HepG2 (cell line): ENCODE measurements around the gene IL1RAP. TPM values are rescaled to one million over a fixed set of nuclear protein-coding genes. Genes with fewer than 3 reads are reported as not detected.

Experiments used
- ATAC-seq: fragments of 200-7000 bp; cut with Tn5 transposase; 3 replicates; pipeline ENCODE4 v1.9.1; 2020; ENCODE audit warnings: mild to moderate bottlenecking, moderate library complexity
- BruUV-seq: library from RNA; stranded (reverse); fragments of 400-500 nt; replicated peaks from 2 replicates; lab custom pipeline; 2021; lab: Mats Ljungman, UMichigan
- CTCF ChIA-PET: fragments of 300-600 bp; formaldehyde crosslinking; extraction: SDS; loops from one replicate; lab custom pipeline; 2021; ENCODE audit warnings: low total read pairs, inconsistent platforms, low intra/inter-chr PET ratio; lab: Yijun Ruan, JAX
- POLR2A ChIA-PET: fragments of 350-600 bp; sonication (Branson Sonifier 250); formaldehyde crosslinking; loops from one replicate; lab custom pipeline; 2020; ENCODE audit warnings: antibody characterized with exemption, inconsistent platforms; lab: Yijun Ruan, JAX
- DNase-seq: peaks from one replicate; pipeline ENCODE4 v3.0.0-alpha.2; 2015; ENCODE audit warnings: low spot score
- FAIRE-seq: peaks from 3 replicates; lab custom pipeline; 2011; peaks lifted over from hg19 to GRCh38; lab: Jason Lieb, UNC
- H2AFZ ChIP-seq: one replicate; pipeline ENCODE4 v1.6.1; 2011; ENCODE audit warnings: low read length, inconsistent platforms
- H3K27ac ChIP-seq: fragments of 300-600 bp; 3 replicates; pipeline ENCODE4 v1.8.0; 2011; ENCODE audit warnings: mixed run types, mild to moderate bottlenecking, mixed read lengths, low read length, inconsistent platforms; ENCODE audit not compliant: insufficient read depth; ENCODE audit errors: extremely low read length
- H3K27me3 ChIP-seq, 2 experiments: fragments of 200-600 bp in 1 of 2; 2 replicates in 1 of 2; 3 replicates in 1 of 2; pipeline versions ENCODE4 v1.6.0 to v1.8.0; 2011; ENCODE audit warnings: low read length in 2 of 2, mild to moderate bottlenecking in 2 of 2, moderate library complexity in 2 of 2, inconsistent platforms in 1 of 2; ENCODE audit not compliant: insufficient read depth in 2 of 2, control insufficient read depth in 1 of 2
- H3K36me3 ChIP-seq, 2 experiments: fragments of 200-600 bp in 1 of 2; replicated peaks in 1 of 2; 2 replicates in 1 of 2; 3 replicates in 1 of 2; pipeline versions ENCODE4 v1.5.1 to v1.8.0; 2011; ENCODE audit warnings: low read length in 2 of 2, inconsistent platforms in 1 of 2; ENCODE audit not compliant: insufficient read depth in 2 of 2, control insufficient read depth in 1 of 2
- H3K4me1 ChIP-seq: 2 replicates; pipeline ENCODE4 v1.5.1; 2012; ENCODE audit warnings: low read length, inconsistent platforms; ENCODE audit not compliant: insufficient read depth
- H3K4me2 ChIP-seq: 2 replicates; pipeline ENCODE4 v1.6.0; 2011; ENCODE audit warnings: low read depth, low read length, inconsistent platforms
- H3K4me3 ChIP-seq, 3 experiments: fragments of 200-600 bp in 1 of 3; sonication (generic), shearing (Covaris generic) in 1 of 3; replicated peaks in 1 of 3; 2 replicates each; pipeline ENCODE4 v1.5.1; 2011 to 2016; ENCODE audit warnings: low read length in 3 of 3, inconsistent platforms in 2 of 3, low read depth in 2 of 3, mild to moderate bottlenecking in 2 of 3, control low read depth in 1 of 3, mixed read lengths in 1 of 3; ENCODE audit not compliant: insufficient read depth in 1 of 3
- H3K79me2 ChIP-seq: one replicate; pipeline ENCODE4 v1.6.1; 2011; ENCODE audit warnings: low read length, inconsistent platforms; ENCODE audit not compliant: insufficient read depth
- H3K9ac ChIP-seq: 2 replicates; pipeline ENCODE4 v1.6.0; 2011; ENCODE audit warnings: mild to moderate bottlenecking, low read depth, low read length, inconsistent platforms; ENCODE audit not compliant: insufficient read depth
- H3K9me3 ChIP-seq: 2 replicates; pipeline ENCODE4 v1.5.1; 2012; ENCODE audit warnings: mild to moderate bottlenecking, low read length
- H4K20me1 ChIP-seq: 2 replicates; pipeline ENCODE4 v1.6.0; 2011; ENCODE audit warnings: inconsistent platforms, mild to moderate bottlenecking, low read length, moderate library complexity; ENCODE audit not compliant: insufficient read depth
- MAFF ChIP-seq: IDR thresholded peaks from 2 replicates; pipeline ENCODE4 v1.6.1; 2011; ENCODE audit warnings: low read depth, low read length, improper control_type of control experiment
- MAFK ChIP-seq, 2 experiments: IDR thresholded peaks in 1 of 2; conservative IDR thresholded peaks in 1 of 2; 2 replicates each; pipeline ENCODE4 v1.6.1; 2011; ENCODE audit warnings: improper control_type of control experiment in 2 of 2, low read length in 2 of 2
- PHB2 ChIP-seq: fragments of 450-650 bp; IDR thresholded peaks from 2 replicates; pipeline ENCODE4 v1.6.1; 2018; ENCODE audit not compliant: partially characterized antibody
- RNF2 ChIP-seq: fragments of 450-650 bp; conservative IDR thresholded peaks from 2 replicates; pipeline ENCODE4 v1.6.1; 2016; ENCODE audit warnings: low read depth
- SRY ChIP-seq: sonication (generic); formaldehyde crosslinking; IDR thresholded peaks from 2 replicates; pipeline ENCODE4 v1.8.0; 2022; ENCODE audit warnings: mild to moderate bottlenecking, missing genetic modification reagents
- TAF15 ChIP-seq: fragments of 200-400 bp; formaldehyde crosslinking; IDR thresholded peaks from one replicate; pipeline ENCODE4 v1.6.1; 2018; ENCODE audit warnings: mild to moderate bottlenecking, low read depth, low read length; ENCODE audit not compliant: poor library complexity, severe bottlenecking
- TOE1 ChIP-seq: sonication (generic); formaldehyde crosslinking; IDR thresholded peaks from 2 replicates; pipeline ENCODE4 v1.4.0; 2020; ENCODE audit warnings: mild to moderate bottlenecking, missing genetic modification reagents
- ZBTB3 ChIP-seq: sonication (generic); formaldehyde crosslinking; IDR thresholded peaks from 2 replicates; pipeline ENCODE4 v1.4.0; 2020; ENCODE audit warnings: low read depth, mild to moderate bottlenecking, moderate library complexity, missing genetic modification reagents, borderline replicate concordance
- ZNF138 ChIP-seq: sonication (generic); formaldehyde crosslinking; IDR thresholded peaks from 2 replicates; pipeline ENCODE4 v1.5.0; 2020; ENCODE audit warnings: mild to moderate bottlenecking, low read depth, missing genetic modification reagents
- ZNF143 ChIP-seq: sonication (generic); formaldehyde crosslinking; IDR thresholded peaks from 2 replicates; pipeline ENCODE4 v1.4.0; 2020; ENCODE audit warnings: missing genetic modification reagents
- ZNF414 ChIP-seq: sonication (generic); formaldehyde crosslinking; IDR thresholded peaks from 2 replicates; pipeline ENCODE4 v1.5.0; 2020; ENCODE audit warnings: missing genetic modification reagents
- ZNF770 ChIP-seq: sonication (generic); formaldehyde crosslinking; IDR thresholded peaks from 2 replicates; pipeline ENCODE4 v1.5.0; 2020; ENCODE audit warnings: mild to moderate bottlenecking, missing genetic modification reagents
- WGBS: methylation state at CpG from one replicate; pipeline ENCODE4 v1.1.6; 2017; ENCODE audit warnings: low lambda C conversion rate; 5-methylcytosine and 5-hydroxymethylcytosine counted together
- in situ Hi-C: cut with HindIII; loops from 2 replicates; pipeline ENCODE4 v1.10.0; 2017; ENCODE audit warnings: low pct_unique_long_range_greater_than_20kb; ENCODE audit not compliant: extremely low pct_ligation_motif_present
- intact Hi-C: fragments of 100-400 bp; cut with micrococcal nuclease; formaldehyde crosslinking; loops from one replicate; pipeline ENCODE4 v1.10.0; 2022; ENCODE audit not compliant: unreplicated experiment
- polyA plus RNA-seq, 8 experiments: library from polyadenylated mRNA; depleted of rRNA in 3 of 8; stranded (reverse) in 7 of 8; unstranded in 1 of 8; fragments of >200 nt; fragmentation: Illumina TruSeq in 4 of 8; extraction: Trizol in 4 of 8; gene quantifications; 2 replicates each; pipeline versions ENCODE4 v1.2.1 to v1.2.3, GENCODE V29; 2011 to 2016; ENCODE audit warnings: low read depth in 4 of 8, missing spikeins in 1 of 8, mixed read lengths in 1 of 8; ENCODE audit not compliant: insufficient read depth in 1 of 8
- total RNA-seq, 5 experiments: library from RNA; depleted of rRNA; stranded (reverse); fragments of >200 nt; fragmentation: Illumina TruSeq; extraction: Trizol; gene quantifications; 2 replicates each; pipeline ENCODE4 v1.2.3, GENCODE V29; 2016; ENCODE audit warnings: low read depth in 1 of 5
- TF ChIP-seq, protein P1 (sequence below): sonication (generic); formaldehyde crosslinking; conservative IDR thresholded peaks from 2 replicates; pipeline ENCODE4 v1.8.0; 2022; ENCODE audit warnings: low read depth, missing genetic modification reagents

Gene IL1RAP
- total and polyA plus RNA-seq, 2 of the 13 experiments (the other 11 are each of a cell fraction or from before 2014, with no cell fraction given) = 18.3 to 54.9 TPM

DNA sequence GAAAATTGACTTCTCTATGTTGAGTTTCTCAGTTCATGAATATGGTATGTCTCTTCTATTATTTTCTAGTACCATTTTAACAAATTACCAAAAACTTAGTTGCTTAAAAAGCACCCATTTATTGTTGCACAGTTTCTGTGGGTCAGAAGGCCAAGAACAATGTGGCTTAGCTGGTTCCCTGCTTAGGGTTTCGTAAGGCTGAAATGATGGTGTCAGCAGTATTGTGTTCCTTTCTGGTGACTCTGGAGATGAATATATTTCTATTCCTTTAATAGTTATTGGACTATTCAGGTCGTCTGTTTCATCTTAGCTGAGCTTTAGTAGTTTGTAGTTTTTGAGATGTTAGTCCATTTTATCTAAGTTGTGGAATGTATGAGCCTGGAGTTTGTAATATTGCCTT lies 44.9 kb downstream of the IL1RAP start:
- no peak overlapping the region for H3K4me2 ChIP-seq
- BruUV-seq = no TSS peak
- no peak overlapping the region for H3K4me3 ChIP-seq
- intact Hi-C loops (no loop called here), in situ Hi-C loops (no loop called here)
- CTCF ChIA-PET = no interaction called here
- H3K9ac ChIP-seq = no peak overlapping the region
- no peaks in the 10 kb centered on the region for H4K20me1 ChIP-seq
- WGBS = 97% methylated on average over 2 of the region's 2 CpGs
- ATAC-seq = no peak
- TF ChIP-seq MAFK (conservative IDR thresholded peaks at IDR 0.05 in 1 of 2, IDR thresholded peaks at IDR 0.05 in 1 of 2; ENCODE audit: low read length in 2 of 2) = peak; percentile 84 to 88
- TF ChIP-seq MAFF = peak; percentile 77
- no peak for TF ChIP-seq PHB2
- H2AFZ ChIP-seq = no peak overlapping the region
- no peak for FAIRE-seq
- 0 out of 2 replicates have a peak, but pooled peaks cover 3% of the 10 kb centered on the region for H3K9me3 ChIP-seq
- H3K27ac ChIP-seq = no peak overlapping the region
- peaks cover 11% of the 10 kb centered on the region for H3K79me2 ChIP-seq
- peaks cover 0 to 2% of the 10 kb centered on the region in 2 experiments; a peak in 3 of 5 replicates for H3K36me3 ChIP-seq
- POLR2A ChIA-PET = no interaction called here
- peaks cover 37% of the 10 kb centered on the region for H3K4me1 ChIP-seq
- DNase-seq = no peak
- no peaks in the 10 kb centered on the region for H3K27me3 ChIP-seq

DNA sequence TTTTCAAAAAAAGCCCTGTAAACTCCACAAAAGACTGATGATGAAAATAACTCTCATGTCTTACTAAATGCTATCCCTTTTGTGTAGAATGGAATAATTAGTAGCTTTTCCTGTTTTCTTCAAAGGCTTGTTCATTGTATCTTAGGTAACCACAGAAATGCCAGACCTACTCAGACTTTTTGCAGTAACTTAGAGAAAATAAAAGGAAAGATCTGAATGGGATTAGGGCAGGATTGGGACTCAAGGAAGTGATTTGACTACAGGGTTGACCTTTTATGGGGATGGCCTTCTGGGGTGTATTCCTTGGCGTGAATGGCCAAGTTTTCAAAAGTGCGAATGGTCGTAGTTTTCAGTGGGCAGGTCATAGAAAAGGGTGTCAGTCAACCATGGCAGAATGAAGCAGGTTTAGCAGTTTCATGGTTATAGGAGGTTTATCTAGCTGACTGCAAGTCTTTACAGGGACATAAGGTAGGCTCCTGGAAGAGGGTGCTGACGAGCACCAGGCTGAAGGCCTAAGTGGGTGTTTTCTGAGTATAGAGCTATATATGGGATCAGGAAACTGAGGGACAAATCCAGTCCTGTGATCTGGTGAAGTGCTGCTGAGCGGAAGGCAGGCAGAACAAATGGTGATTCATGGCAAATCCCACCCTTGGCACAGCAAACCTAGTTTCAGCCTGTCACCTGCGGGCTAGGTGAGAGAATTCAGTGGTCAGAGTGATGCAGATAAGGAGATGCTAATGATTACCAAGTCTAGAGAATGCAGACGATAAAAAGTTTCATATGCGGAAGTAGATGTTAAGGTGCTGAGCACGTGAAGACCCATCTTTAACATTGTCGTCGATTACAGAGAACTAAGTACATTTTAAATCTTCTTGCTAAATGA lies 46.4 kb downstream of the IL1RAP start:
- Histone ChIP-seq H3K79me2 (peaks cover 11% of the 10 kb centered on the region), H3K9ac (no peak overlapping the region), H3K27me3 (no peaks in the 10 kb centered on the region), H3K4me3 (no peak overlapping the region), H3K9me3 (0 out of 2 replicates have a peak, but pooled peaks cover 3% of the 10 kb centered on the region), H3K36me3 (peaks cover 3 to 4% of the 10 kb centered on the region in 2 experiments; a peak in 4 of 5 replicates), H2AFZ (no peak overlapping the region), H3K4me2 (no peak overlapping the region), H4K20me1 (no peaks in the 10 kb centered on the region), H3K4me1 (peaks cover 36% of the 10 kb centered on the region), H3K27ac (no peak overlapping the region)
- intact Hi-C loops (no loop called here), in situ Hi-C loops (no loop called here)
- 97% methylated on average over 11 of the region's 11 CpGs for WGBS
- FAIRE-seq (no peak), DNase-seq (no peak), ATAC-seq (no peak)
- CTCF ChIA-PET = no interaction called here
- no TSS peak for BruUV-seq
- POLR2A ChIA-PET = no interaction called here
- TF ChIP-seq ZNF770 (no peak), ZNF138 (no peak), ZBTB3 (CRISPR knock-in tag) (no peak), ZNF143 (CRISPR knock-in tag) (no peak), ZNF414 (CRISPR knock-in tag) (no peak), TAF15 (no peak), SRY (CRISPR knock-in tag) (no peak), RNF2 (no peak), TOE1 (CRISPR knock-in tag) (no peak)
- TF ChIP-seq, protein P1, sequence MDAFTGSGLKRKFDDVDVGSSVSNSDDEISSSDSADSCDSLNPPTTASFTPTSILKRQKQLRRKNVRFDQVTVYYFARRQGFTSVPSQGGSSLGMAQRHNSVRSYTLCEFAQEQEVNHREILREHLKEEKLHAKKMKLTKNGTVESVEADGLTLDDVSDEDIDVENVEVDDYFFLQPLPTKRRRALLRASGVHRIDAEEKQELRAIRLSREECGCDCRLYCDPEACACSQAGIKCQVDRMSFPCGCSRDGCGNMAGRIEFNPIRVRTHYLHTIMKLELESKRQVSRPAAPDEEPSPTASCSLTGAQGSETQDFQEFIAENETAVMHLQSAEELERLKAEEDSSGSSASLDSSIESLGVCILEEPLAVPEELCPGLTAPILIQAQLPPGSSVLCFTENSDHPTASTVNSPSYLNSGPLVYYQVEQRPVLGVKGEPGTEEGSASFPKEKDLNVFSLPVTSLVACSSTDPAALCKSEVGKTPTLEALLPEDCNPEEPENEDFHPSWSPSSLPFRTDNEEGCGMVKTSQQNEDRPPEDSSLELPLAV (CRISPR knock-in tag) = no peak
